Measurements from ENCODE around the gene DERL3.

GRCh38 chr22:23823331-23823791 is 15.4 kb downstream of the DERL3 start:
- no peak for TF ChIP-seq POLR2A (IDR thresholded peaks at IDR 0.05)
- TF ChIP-seq CTCF (IDR thresholded peaks at IDR 0.05), result no peak
- no peak for TF ChIP-seq POLR2AphosphoS5 (IDR thresholded peaks at IDR 0.05)
- TF ChIP-seq EP300 (IDR thresholded peaks at IDR 0.05; ENCODE audit: low read depth), result no peak

Data from transverse colon (tissue), 4 donors.